ENCODE results near the gene TMPO. TPM values are rescaled to one million over a fixed set of nuclear protein-coding genes. Genes with fewer than 3 reads are reported as not detected.
"Not testable (repeated sequence)": the region's sequence is repeated elsewhere in the genome, so short reads cannot be mapped to it uniquely, and the experiment has no call there.

TMPO gene
- total and polyA plus RNA-seq, 2 experiments from 2014 or later: 75.5 to 256 TPM

- no peak for TF ChIP-seq REST (IDR thresholded peaks at IDR 0.05; ENCODE audit: unreplicated experiment)
- TF ChIP-seq NANOG (IDR thresholded peaks at IDR 0.05; ENCODE audit: borderline replicate concordance): no peak
- TF ChIP-seq EZH2phosphoT487 (IDR thresholded peaks at IDR 0.05; ENCODE audit: unreplicated experiment): no peak
- no peak for TF ChIP-seq ETS1 (IDR thresholded peaks at IDR 0.05)
- TF ChIP-seq JUNB (IDR thresholded peaks at IDR 0.05; ENCODE audit: unreplicated experiment): no peak
- TF ChIP-seq ZNF114 (CRISPR knock-in tag; IDR thresholded peaks at IDR 0.05): no peak
- no peak for TF ChIP-seq STAT1 (IDR thresholded peaks at IDR 0.05; ENCODE audit: unreplicated experiment)
- TF ChIP-seq ZNF331 (CRISPR knock-in tag; IDR thresholded peaks at IDR 0.05; ENCODE audit: low read depth): no peak
- TF ChIP-seq EZH2 (IDR thresholded peaks at IDR 0.05; ENCODE audit: low read depth, unreplicated experiment): no peak
These were observed 22.7 kb upstream of the TMPO start (continued) for GRCh38 chr12:98492580-98493140.

GRCh38 chr12:98501266-98501629 is 14.1 kb upstream of the TMPO start:
- H3K4me1 ChIP-seq (ENCODE audit: insufficient read depth); H3K27ac ChIP-seq (ENCODE audit: low read depth); H3K27me3 ChIP-seq (ENCODE audit: insufficient read depth); ATAC-seq; H2AFZ ChIP-seq; DNase-seq (ENCODE audit: low spot score); H3K9me2 ChIP-seq (ENCODE audit: insufficient read depth); H3K79me2 ChIP-seq (replicated peaks; ENCODE audit: insufficient read depth); H3K27ac Mint-ChIP-seq; H4K20me1 ChIP-seq (replicated peaks; ENCODE audit: insufficient read depth); H3K4me1 Mint-ChIP-seq; H3K4me3 ChIP-seq; H3F3A ChIP-seq (replicated peaks; ENCODE audit: low read depth); H3K4me2 ChIP-seq; H3K36me3 ChIP-seq (ENCODE audit: insufficient read depth): not testable (repeated sequence)
- H3K36me3 Mint-ChIP-seq (ENCODE audit: low read depth): peaks cover 12% of the 10 kb centered on the region; the same call in 2 of the 3 replicates
- H3K9me3 Mint-ChIP-seq: peaks cover 15% of the 10 kb centered on the region; the same call in 2 of the 3 replicates
- peak overlapping the region; percentile 19; the same call in 1 of the 3 replicates for H3K4me3 Mint-ChIP-seq
- H3K27me3 Mint-ChIP-seq (ENCODE audit: insufficient read depth, low read depth, poor library complexity): peaks cover 34% of the 10 kb centered on the region

GRCh38 chr12:98503342-98503591 is 12.1 kb upstream of the TMPO start:
- Histone ChIP-seq H3K27ac (ENCODE audit: low read depth) (peak overlapping the region; percentile 97), H3K27me3 (ENCODE audit: insufficient read depth) (no peaks in the 10 kb centered on the region), H3K4me1 (ENCODE audit: insufficient read depth) (no peaks in the 10 kb centered on the region; the same call in 1 of the 2 replicates), H3K4me2 (peak overlapping the region; percentile 74), H3K9me2 (ENCODE audit: insufficient read depth) (no peaks in the 10 kb centered on the region; the same call in 1 of the 2 replicates), H3K36me3 (ENCODE audit: insufficient read depth) (no peaks in the 10 kb centered on the region), H3F3A (replicated peaks; ENCODE audit: low read depth) (peaks cover 4% of the 10 kb centered on the region; the same call in 1 of the 2 replicates), H3K79me2 (replicated peaks; ENCODE audit: insufficient read depth) (no peaks in the 10 kb centered on the region), H2AFZ (peak overlapping the region; percentile 82), H3K4me3 (peak overlapping the region; percentile 69), H4K20me1 (replicated peaks; ENCODE audit: insufficient read depth) (no peaks in the 10 kb centered on the region)
- ATAC-seq (peak; percentile 83), DNase-seq (ENCODE audit: low spot score) (peak; percentile 91)
- Mint-ChIP-seq H3K4me1 (peaks cover 3% of the 10 kb centered on the region; the same call in 2 of the 3 replicates), H3K27ac (peak overlapping the region; percentile 98), H3K4me3 (peak overlapping the region; percentile 86), H3K9me3 (peaks cover 15% of the 10 kb centered on the region; the same call in 2 of the 3 replicates), H3K27me3 (ENCODE audit: insufficient read depth, low read depth, poor library complexity) (peaks cover 34% of the 10 kb centered on the region), H3K36me3 (ENCODE audit: low read depth) (peaks cover 12% of the 10 kb centered on the region; the same call in 2 of the 3 replicates)
- no peak for TF ChIP-seq JUNB (IDR thresholded peaks at IDR 0.05; ENCODE audit: unreplicated experiment)
- TF ChIP-seq ZNF114 (CRISPR knock-in tag; IDR thresholded peaks at IDR 0.05): no peak
- no peak for TF ChIP-seq EZH2phosphoT487 (IDR thresholded peaks at IDR 0.05; ENCODE audit: unreplicated experiment)
- no peak for TF ChIP-seq STAT1 (IDR thresholded peaks at IDR 0.05; ENCODE audit: unreplicated experiment)
- no peak for TF ChIP-seq NANOG (IDR thresholded peaks at IDR 0.05; ENCODE audit: borderline replicate concordance)

Measured in GM23338 (cell line).